ENCODE results near the gene TENT5A.
A peak's percentile ranks its signal among the peaks of the same experiment; 100 is the strongest.
"Not testable (repeated sequence)": the region's sequence is repeated elsewhere in the genome, so short reads cannot be mapped to it uniquely, and the experiment has no call there.

The TENT5A gene

DNA sequence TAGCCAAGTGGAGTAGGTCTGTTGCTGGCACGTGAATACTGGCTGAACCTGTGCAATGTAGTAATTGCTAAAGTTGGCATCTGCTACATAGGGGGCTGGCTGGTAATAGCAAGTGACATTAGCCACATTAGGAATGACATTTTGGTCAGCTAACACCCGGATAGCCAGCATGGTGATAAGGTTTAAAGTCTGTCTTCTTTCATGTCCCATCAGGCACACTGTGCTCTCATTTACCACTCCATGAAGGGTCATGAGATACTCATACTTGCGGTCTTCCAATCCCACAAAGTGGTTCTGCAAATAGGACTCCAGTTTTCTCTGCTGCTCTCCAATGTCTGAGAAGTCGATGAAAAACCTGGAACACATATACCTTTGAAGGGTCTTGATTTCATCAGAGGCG lies 2.8 kb downstream of the TENT5A start:
- TF ChIP-seq, protein P1, sequence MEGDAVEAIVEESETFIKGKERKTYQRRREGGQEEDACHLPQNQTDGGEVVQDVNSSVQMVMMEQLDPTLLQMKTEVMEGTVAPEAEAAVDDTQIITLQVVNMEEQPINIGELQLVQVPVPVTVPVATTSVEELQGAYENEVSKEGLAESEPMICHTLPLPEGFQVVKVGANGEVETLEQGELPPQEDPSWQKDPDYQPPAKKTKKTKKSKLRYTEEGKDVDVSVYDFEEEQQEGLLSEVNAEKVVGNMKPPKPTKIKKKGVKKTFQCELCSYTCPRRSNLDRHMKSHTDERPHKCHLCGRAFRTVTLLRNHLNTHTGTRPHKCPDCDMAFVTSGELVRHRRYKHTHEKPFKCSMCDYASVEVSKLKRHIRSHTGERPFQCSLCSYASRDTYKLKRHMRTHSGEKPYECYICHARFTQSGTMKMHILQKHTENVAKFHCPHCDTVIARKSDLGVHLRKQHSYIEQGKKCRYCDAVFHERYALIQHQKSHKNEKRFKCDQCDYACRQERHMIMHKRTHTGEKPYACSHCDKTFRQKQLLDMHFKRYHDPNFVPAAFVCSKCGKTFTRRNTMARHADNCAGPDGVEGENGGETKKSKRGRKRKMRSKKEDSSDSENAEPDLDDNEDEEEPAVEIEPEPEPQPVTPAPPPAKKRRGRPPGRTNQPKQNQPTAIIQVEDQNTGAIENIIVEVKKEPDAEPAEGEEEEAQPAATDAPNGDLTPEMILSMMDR (conservative IDR thresholded peaks at IDR 0.05; ENCODE audit: control insufficient read depth, insufficient read depth, low read depth, low read length) = no peak
- H3K4me3 ChIP-seq (ENCODE audit: control insufficient read depth, low read depth, low read length) = peak overlapping the region; percentile 92
- DNase-seq (ENCODE audit: low read depth) = peak; percentile 64

DNA sequence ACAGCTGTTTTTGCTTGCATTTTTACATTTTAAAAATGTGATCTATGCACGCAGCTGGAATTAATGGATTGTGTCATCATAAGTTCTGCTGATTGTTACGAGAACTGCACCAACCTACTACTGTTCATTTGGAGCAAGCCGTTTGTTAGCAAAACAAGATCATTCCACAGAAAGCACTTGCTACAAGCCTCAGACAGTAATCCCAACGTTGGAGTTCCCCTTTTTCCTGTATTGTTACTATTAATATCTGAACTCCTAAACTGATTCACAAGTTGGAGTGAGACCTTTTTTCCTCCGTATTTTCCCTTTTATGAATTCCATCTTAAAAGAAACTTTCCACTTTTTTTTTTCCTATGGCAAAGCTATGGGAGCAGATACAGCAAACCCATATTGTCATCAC lies 3.5 kb downstream of the TENT5A start:
- DNase-seq (ENCODE audit: low read depth) = peak; percentile 53
- TF ChIP-seq, protein P1 (conservative IDR thresholded peaks at IDR 0.05; ENCODE audit: control insufficient read depth, insufficient read depth, low read depth, low read length) = no peak
- H3K4me3 ChIP-seq (ENCODE audit: control insufficient read depth, low read depth, low read length) = peak overlapping the region; percentile 92

DNA sequence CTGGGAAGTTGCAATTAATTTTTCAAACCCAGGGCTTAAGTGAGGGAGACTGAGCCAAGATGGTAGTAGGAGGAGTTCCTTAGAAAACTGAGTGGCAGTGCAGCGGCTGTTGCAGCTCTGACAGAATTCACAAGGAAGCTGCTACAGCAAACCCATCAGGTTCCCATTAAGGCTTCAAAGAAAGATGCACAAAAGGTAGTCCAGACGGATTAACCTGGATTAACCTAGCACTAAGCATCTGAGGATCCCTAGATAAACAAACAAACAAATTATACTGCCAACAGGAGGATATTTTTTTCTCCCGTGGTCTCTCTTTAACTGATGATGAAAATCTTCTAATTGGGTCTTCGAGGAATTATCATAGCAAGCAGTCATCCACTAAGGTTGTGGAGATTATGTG lies 5.2 kb downstream of the TENT5A start:
- no peak overlapping the region for H3K4me3 ChIP-seq (ENCODE audit: control insufficient read depth, low read depth, low read length)
- TF ChIP-seq, protein P1 (conservative IDR thresholded peaks at IDR 0.05; ENCODE audit: control insufficient read depth, insufficient read depth, low read depth, low read length) = no peak
- DNase-seq (ENCODE audit: low read depth) = no peak

DNA sequence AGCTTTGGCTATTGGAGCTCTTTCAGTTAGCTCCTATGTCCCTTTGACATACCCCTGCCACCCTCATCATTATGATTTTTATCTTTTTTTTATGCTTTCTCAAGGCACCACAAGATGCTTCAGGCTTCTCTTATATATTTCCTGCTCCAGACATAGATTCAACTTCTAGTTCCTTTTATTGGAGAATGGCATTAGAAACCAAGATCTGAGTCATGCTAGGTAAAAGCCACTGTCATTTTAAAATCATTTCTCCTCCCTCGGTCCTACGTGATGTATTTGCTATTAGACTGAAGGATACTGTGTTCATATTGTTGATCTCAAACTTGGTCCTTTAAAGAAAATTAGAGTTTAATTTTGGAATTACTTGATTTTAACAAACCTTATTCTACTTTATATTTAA lies 8.3 kb downstream of the TENT5A start:
- H3K4me3 ChIP-seq (ENCODE audit: control insufficient read depth, low read depth, low read length) = no peak overlapping the region

DNA sequence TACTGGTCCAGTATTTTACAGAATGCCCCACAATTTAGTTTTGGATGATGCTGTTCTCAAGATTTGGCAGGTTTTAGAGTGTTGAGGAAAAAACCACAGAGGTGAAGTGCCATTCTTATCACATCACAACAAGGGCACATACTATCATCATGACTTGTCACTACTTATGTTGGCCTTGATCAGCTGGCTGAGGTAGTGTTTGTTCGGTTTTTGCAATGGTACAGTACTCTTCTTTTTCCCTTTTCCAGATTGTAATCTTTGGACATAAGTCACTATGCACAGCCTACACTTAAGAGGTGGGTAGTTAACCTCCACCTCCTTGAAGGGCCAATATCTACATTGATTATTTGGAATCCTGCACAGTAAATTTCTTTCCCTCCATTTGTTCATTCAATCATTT lies 8.8 kb downstream of the TENT5A start:
- TF ChIP-seq, protein P1 (conservative IDR thresholded peaks at IDR 0.05; ENCODE audit: control insufficient read depth, insufficient read depth, low read depth, low read length) = no peak
- no peak for DNase-seq (ENCODE audit: low read depth)
- no peak overlapping the region for H3K4me3 ChIP-seq (ENCODE audit: control insufficient read depth, low read depth, low read length)

More for the DNA sequence above, 8.3 kb downstream of the TENT5A start:
- TF ChIP-seq, protein P1 (conservative IDR thresholded peaks at IDR 0.05; ENCODE audit: control insufficient read depth, insufficient read depth, low read depth, low read length) = no peak
- no peak for DNase-seq (ENCODE audit: low read depth)

DNA sequence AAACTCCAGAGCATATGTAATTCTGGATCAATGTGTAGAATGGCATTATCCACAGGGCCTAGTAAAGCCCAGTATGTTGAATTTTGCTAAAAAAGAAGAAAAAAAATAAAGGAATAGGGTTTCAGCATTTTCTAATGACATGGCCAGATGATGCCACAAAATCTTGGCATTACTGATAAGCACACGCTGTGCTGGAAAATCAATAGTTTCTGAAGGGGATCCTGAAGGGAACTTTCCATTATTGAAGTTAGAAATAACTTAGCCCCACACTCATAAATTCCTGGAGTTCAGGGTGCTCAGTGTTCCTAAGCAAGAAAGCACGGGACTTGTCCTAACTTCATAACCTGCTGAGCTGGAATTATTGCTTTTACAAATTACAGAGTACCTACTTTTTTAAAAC lies 10.8 kb downstream of the TENT5A start:
- no peak overlapping the region for H3K4me3 ChIP-seq (ENCODE audit: control insufficient read depth, low read depth, low read length)
- TF ChIP-seq, protein P1 (conservative IDR thresholded peaks at IDR 0.05; ENCODE audit: control insufficient read depth, insufficient read depth, low read depth, low read length) = no peak
- DNase-seq (ENCODE audit: low read depth) = no peak

DNA sequence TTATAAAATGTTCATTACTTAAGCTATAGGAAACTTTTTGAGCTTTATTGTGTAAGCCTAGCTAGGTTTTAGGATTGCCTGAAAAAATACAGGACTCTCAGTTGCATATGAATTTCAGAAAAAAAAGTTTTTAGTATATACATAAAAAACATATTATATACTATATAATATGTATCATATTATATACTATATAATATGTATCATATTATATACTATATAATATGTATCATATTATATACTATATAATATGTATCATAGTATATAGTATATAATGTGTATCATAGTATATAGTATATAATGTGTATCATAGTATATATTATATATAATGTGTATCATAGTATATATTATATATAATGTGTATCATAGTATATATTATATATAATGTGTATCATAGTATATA lies 11.9 kb downstream of the TENT5A start:
- not testable (repeated sequence) for DNase-seq (ENCODE audit: low read depth); H3K4me3 ChIP-seq (ENCODE audit: control insufficient read depth, low read depth, low read length)

Data from fibroblast of mammary gland (primary cell).